A549 (cell line): ENCODE data around the gene CYB561.

Source experiments
- CBX8 ChIP-seq: fragments of 200-600 bp; sonication (generic); IDR thresholded peaks from 2 replicates; pipeline ENCODE4 v1.6.1; 2016
- ESRRA ChIP-seq: fragments of 150-350 bp; IDR thresholded peaks from 2 replicates; pipeline ENCODE4 v1.6.1; 2014; ENCODE audit warnings: mild to moderate bottlenecking, low read length, borderline replicate concordance
- FOSL2 ChIP-seq, 2 experiments: fragments of 450-650 bp in 1 of 2; fragments of >200 bp in 1 of 2; sonication (Bioruptor Twin) in 1 of 2; formaldehyde crosslinking; IDR thresholded peaks; 2 replicates each; pipeline versions ENCODE4 v1.5.0 to v1.6.1; 2016 to 2020; ENCODE audit warnings: mild to moderate bottlenecking in 1 of 2, moderate library complexity in 1 of 2
- JUN ChIP-seq, 2 experiments: fragments of >200 bp; sonication (Bioruptor Twin); formaldehyde crosslinking; IDR thresholded peaks; 2 replicates in 1 of 2; 3 replicates in 1 of 2; pipeline ENCODE4 v1.6.1; 2016 to 2017
- POLR2A ChIP-seq: IDR thresholded peaks from 2 replicates; pipeline ENCODE4 v1.6.1; 2012; ENCODE audit warnings: mild to moderate bottlenecking, low read length
- TF ChIP-seq, protein P1 (sequence below): fragments of 450-650 bp; IDR thresholded peaks from 2 replicates; pipeline ENCODE4 v1.6.1; 2014; ENCODE audit warnings: antibody characterized with exemption
- TF ChIP-seq, protein P2 (sequence below): fragments of 200-600 bp; sonication (generic); IDR thresholded peaks from 2 replicates; pipeline ENCODE4 v1.6.1; 2016; ENCODE audit warnings: antibody characterized with exemption, mild to moderate bottlenecking, moderate library complexity
- TF ChIP-seq, protein P3 (sequence below): fragments of >200 bp; sonication (Bioruptor Twin); formaldehyde crosslinking; IDR thresholded peaks from 3 replicates; pipeline ENCODE4 v1.5.1; 2016

DNA sequence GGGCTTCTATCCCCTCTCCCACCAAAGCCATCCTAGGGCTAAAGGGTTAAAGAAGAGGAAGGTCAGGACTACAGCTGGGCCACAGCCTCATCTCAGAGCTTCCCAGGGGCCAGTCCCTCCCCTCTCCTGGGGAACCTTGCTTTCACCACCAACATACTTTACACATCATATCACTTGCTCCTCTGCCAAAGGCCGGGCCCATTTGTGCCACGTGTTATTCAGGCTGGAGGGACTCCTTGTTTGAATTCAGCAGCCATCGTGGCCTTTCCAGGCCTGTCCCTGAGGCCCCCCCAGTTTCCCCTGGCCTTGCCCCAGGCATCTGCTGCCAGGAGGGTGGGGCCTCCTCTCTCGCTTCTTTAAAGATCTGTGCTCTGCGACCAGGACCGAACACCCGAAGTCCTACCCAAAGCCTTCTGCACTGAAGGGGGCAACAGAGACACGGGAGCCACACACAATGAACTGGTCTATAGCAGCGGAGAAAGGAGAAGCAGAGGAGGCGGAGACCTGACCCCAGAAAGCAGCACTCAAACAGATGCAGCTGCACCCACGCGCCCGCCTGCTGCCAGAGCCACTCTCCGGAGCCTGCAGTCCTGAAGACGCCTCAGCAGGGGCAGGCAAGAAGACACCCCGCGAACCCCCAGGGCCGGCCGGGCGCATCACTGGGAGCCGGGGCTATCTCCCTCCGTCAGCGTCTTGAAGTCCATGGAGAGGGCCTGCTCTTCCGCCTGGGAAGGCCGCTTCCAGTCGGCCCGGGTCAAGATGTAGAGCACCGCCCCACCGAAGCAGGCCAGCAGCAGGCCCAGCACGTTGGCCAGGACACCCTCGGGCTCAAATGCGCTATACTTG is 12.1 kb downstream of the CYB561 start:
- TF ChIP-seq FOSL2 (IDR thresholded peaks at IDR 0.05): no peak
- no peak for TF ChIP-seq FOSL2 (CRISPR knock-in tag; IDR thresholded peaks at IDR 0.05)
- no peak for TF ChIP-seq POLR2A
- TF ChIP-seq, protein P1, sequence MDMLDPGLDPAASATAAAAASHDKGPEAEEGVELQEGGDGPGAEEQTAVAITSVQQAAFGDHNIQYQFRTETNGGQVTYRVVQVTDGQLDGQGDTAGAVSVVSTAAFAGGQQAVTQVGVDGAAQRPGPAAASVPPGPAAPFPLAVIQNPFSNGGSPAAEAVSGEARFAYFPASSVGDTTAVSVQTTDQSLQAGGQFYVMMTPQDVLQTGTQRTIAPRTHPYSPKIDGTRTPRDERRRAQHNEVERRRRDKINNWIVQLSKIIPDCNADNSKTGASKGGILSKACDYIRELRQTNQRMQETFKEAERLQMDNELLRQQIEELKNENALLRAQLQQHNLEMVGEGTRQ: no peak
- TF ChIP-seq, protein P2, sequence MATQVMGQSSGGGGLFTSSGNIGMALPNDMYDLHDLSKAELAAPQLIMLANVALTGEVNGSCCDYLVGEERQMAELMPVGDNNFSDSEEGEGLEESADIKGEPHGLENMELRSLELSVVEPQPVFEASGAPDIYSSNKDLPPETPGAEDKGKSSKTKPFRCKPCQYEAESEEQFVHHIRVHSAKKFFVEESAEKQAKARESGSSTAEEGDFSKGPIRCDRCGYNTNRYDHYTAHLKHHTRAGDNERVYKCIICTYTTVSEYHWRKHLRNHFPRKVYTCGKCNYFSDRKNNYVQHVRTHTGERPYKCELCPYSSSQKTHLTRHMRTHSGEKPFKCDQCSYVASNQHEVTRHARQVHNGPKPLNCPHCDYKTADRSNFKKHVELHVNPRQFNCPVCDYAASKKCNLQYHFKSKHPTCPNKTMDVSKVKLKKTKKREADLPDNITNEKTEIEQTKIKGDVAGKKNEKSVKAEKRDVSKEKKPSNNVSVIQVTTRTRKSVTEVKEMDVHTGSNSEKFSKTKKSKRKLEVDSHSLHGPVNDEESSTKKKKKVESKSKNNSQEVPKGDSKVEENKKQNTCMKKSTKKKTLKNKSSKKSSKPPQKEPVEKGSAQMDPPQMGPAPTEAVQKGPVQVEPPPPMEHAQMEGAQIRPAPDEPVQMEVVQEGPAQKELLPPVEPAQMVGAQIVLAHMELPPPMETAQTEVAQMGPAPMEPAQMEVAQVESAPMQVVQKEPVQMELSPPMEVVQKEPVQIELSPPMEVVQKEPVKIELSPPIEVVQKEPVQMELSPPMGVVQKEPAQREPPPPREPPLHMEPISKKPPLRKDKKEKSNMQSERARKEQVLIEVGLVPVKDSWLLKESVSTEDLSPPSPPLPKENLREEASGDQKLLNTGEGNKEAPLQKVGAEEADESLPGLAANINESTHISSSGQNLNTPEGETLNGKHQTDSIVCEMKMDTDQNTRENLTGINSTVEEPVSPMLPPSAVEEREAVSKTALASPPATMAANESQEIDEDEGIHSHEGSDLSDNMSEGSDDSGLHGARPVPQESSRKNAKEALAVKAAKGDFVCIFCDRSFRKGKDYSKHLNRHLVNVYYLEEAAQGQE: no peak
- TF ChIP-seq ESRRA: no peak
- TF ChIP-seq CBX8: no peak
- TF ChIP-seq, protein P3, sequence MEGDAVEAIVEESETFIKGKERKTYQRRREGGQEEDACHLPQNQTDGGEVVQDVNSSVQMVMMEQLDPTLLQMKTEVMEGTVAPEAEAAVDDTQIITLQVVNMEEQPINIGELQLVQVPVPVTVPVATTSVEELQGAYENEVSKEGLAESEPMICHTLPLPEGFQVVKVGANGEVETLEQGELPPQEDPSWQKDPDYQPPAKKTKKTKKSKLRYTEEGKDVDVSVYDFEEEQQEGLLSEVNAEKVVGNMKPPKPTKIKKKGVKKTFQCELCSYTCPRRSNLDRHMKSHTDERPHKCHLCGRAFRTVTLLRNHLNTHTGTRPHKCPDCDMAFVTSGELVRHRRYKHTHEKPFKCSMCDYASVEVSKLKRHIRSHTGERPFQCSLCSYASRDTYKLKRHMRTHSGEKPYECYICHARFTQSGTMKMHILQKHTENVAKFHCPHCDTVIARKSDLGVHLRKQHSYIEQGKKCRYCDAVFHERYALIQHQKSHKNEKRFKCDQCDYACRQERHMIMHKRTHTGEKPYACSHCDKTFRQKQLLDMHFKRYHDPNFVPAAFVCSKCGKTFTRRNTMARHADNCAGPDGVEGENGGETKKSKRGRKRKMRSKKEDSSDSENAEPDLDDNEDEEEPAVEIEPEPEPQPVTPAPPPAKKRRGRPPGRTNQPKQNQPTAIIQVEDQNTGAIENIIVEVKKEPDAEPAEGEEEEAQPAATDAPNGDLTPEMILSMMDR: no peak
- peak in 1 of 2 experiments; percentile 16; a peak in 1 of 5 replicates for TF ChIP-seq JUN (IDR thresholded peaks at IDR 0.05)
